Measurements from ENCODE around the gene SLC48A1. TPM values are rescaled to one million over a fixed set of nuclear protein-coding genes. Genes with fewer than 3 reads are reported as not detected.

SLC48A1 gene
- total and polyA plus RNA-seq, 2 donors (not counting 1 experiment from before 2014, with no cell fraction given) = 9.0 to 18.7 TPM

- no peak for DNase-seq (ENCODE audit: low read depth in 2 of 2)
- Histone ChIP-seq H2AFZ (ENCODE audit: low read length) (no peak overlapping the region), H3K27me3 (ENCODE audit: control insufficient read depth, insufficient read depth, low read length) (peaks cover 3% of the 10 kb centered on the region), H3K9ac (ENCODE audit: insufficient read depth, low read length) (no peak overlapping the region), H3K27ac (ENCODE audit: insufficient read depth, low read length) (no peak overlapping the region), H3K4me3 (replicated peaks in 1 of 4; ENCODE audit: control extremely low read depth in 1 of 4, insufficient read depth in 1 of 4, low read depth in 3 of 4, low read length in 4 of 4) (no peak overlapping the region), H3K36me3 (ENCODE audit: control insufficient read depth, insufficient read depth, low read length) (no peaks in the 10 kb centered on the region), H3K9me3 (ENCODE audit: control insufficient read depth, insufficient read depth, low read depth, low read length) (no peaks in the 10 kb centered on the region), H3K4me2 (ENCODE audit: extremely low read depth, insufficient read depth, low read length) (no peak overlapping the region), H3K4me1 (ENCODE audit: control insufficient read depth, extremely low read depth, insufficient read depth, low read length) (peaks cover 12% of the 10 kb centered on the region), H3K79me2 (ENCODE audit: control insufficient read depth, insufficient read depth, low read length) (no peaks in the 10 kb centered on the region), H4K20me1 (ENCODE audit: control insufficient read depth, extremely low read depth, insufficient read depth, low read length) (no peaks in the 10 kb centered on the region)
- no peak for TF ChIP-seq EZH2 (IDR thresholded peaks at IDR 0.05; ENCODE audit: low read length, missing control alignments)
- no peak for TF ChIP-seq CTCF (conservative IDR thresholded peaks at IDR 0.05 in 1 of 2, IDR thresholded peaks at IDR 0.05 in 1 of 2; ENCODE audit: low read depth in 1 of 2, low read length in 2 of 2)
Observed at GRCh38 chr12:47748899-47749298, 24.1 kb upstream of the SLC48A1 start.

DNA sequence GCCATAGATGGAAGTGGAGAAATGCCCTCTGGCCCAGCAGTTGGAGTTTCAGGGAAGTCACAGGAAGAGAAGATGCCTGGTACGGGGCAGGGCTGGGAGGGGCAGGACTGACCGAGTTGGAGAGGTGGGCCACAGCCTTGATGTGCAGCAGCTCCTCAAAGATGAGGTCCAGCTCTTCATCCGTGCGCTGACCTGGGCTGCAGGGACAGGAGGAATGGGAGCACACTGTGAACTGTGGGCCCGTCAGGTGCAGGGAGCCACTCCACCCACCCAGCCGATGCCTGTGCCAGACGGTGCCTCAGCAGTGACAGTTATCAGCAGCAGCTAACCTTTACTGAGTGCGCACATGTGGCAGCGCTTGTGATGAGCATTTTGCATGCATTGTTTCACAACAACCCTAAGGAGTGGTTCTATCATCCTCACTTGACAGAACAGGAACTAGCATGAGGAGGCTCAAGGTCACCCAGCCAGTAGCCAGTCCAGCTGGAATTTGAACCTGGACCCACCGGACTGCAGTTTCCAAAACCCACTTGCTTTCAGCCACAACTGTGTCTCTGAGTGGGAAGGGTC is 22.7 kb upstream of the SLC48A1 start:
- Histone ChIP-seq H3K36me3 (ENCODE audit: control insufficient read depth, insufficient read depth, low read length) (no peaks in the 10 kb centered on the region), H3K9me3 (ENCODE audit: control insufficient read depth, insufficient read depth, low read depth, low read length) (no peaks in the 10 kb centered on the region), H3K79me2 (ENCODE audit: control insufficient read depth, insufficient read depth, low read length) (no peaks in the 10 kb centered on the region), H3K4me1 (ENCODE audit: control insufficient read depth, extremely low read depth, insufficient read depth, low read length) (peaks cover 12% of the 10 kb centered on the region), H2AFZ (ENCODE audit: low read length) (no peak overlapping the region), H3K4me2 (ENCODE audit: extremely low read depth, insufficient read depth, low read length) (no peak overlapping the region), H3K9ac (ENCODE audit: insufficient read depth, low read length) (no peak overlapping the region), H4K20me1 (ENCODE audit: control insufficient read depth, extremely low read depth, insufficient read depth, low read length) (no peaks in the 10 kb centered on the region), H3K27ac (ENCODE audit: insufficient read depth, low read length) (no peak overlapping the region), H3K4me3 (replicated peaks in 1 of 4; ENCODE audit: control extremely low read depth in 1 of 4, insufficient read depth in 1 of 4, low read depth in 3 of 4, low read length in 4 of 4) (no peak overlapping the region), H3K27me3 (ENCODE audit: control insufficient read depth, insufficient read depth, low read length) (no peaks in the 10 kb centered on the region)
- TF ChIP-seq EZH2 (IDR thresholded peaks at IDR 0.05; ENCODE audit: low read length, missing control alignments) (no peak), CTCF (conservative IDR thresholded peaks at IDR 0.05 in 1 of 2, IDR thresholded peaks at IDR 0.05 in 1 of 2; ENCODE audit: low read depth in 1 of 2, low read length in 2 of 2) (no peak)
- DNase-seq (ENCODE audit: low read depth in 2 of 2) = no peak

- Histone ChIP-seq H3K4me3 (replicated peaks in 1 of 4; ENCODE audit: control extremely low read depth in 1 of 4, insufficient read depth in 1 of 4, low read depth in 3 of 4, low read length in 4 of 4) (no peak overlapping the region), H3K4me1 (ENCODE audit: control insufficient read depth, extremely low read depth, insufficient read depth, low read length) (peaks cover 12% of the 10 kb centered on the region), H3K27ac (ENCODE audit: insufficient read depth, low read length) (no peak overlapping the region), H4K20me1 (ENCODE audit: control insufficient read depth, extremely low read depth, insufficient read depth, low read length) (no peaks in the 10 kb centered on the region), H3K4me2 (ENCODE audit: extremely low read depth, insufficient read depth, low read length) (no peak overlapping the region), H3K27me3 (ENCODE audit: control insufficient read depth, insufficient read depth, low read length) (no peaks in the 10 kb centered on the region), H3K9ac (ENCODE audit: insufficient read depth, low read length) (no peak overlapping the region), H3K9me3 (ENCODE audit: control insufficient read depth, insufficient read depth, low read depth, low read length) (no peaks in the 10 kb centered on the region), H3K79me2 (ENCODE audit: control insufficient read depth, insufficient read depth, low read length) (no peaks in the 10 kb centered on the region), H3K36me3 (ENCODE audit: control insufficient read depth, insufficient read depth, low read length) (no peaks in the 10 kb centered on the region), H2AFZ (ENCODE audit: low read length) (no peak overlapping the region)
- TF ChIP-seq EZH2 (IDR thresholded peaks at IDR 0.05; ENCODE audit: low read length, missing control alignments) (no peak), CTCF (conservative IDR thresholded peaks at IDR 0.05 in 1 of 2, IDR thresholded peaks at IDR 0.05 in 1 of 2; ENCODE audit: low read depth in 1 of 2, low read length in 2 of 2) (no peak)
- no peak for DNase-seq (ENCODE audit: low read depth in 2 of 2)
Observed at GRCh38 chr12:47750916-47751470, 22.0 kb upstream of the SLC48A1 start.
